H1 (cell line): ENCODE data around the gene GKAP1.

Experiments used
- CHD1 ChIP-seq: IDR thresholded peaks from 2 replicates; pipeline ENCODE4 v1.6.1; 2012; ENCODE audit warnings: low read depth, low read length, improper control_type of control experiment
- CTCF ChIP-seq, 3 experiments: IDR thresholded peaks; 1 replicate in 2 of 3; 2 replicates in 1 of 3; pipeline versions ENCODE4 v1.5.1 to v1.6.1; 2011; ENCODE audit warnings: low read length in 3 of 3, mild to moderate bottlenecking in 3 of 3, inconsistent platforms in 2 of 3, low read depth in 1 of 3, moderate library complexity in 1 of 3; ENCODE audit not compliant: insufficient read depth in 1 of 3; ENCODE audit errors: control extremely low read depth in 1 of 3
- EP300 ChIP-seq, 2 experiments: IDR thresholded peaks; 1 replicate in 1 of 2; 2 replicates in 1 of 2; pipeline ENCODE4 v1.6.1; 2011 to 2012; ENCODE audit warnings: low read depth in 2 of 2, low read length in 2 of 2, mild to moderate bottlenecking in 2 of 2, borderline replicate concordance in 1 of 2, inconsistent platforms in 1 of 2, moderate library complexity in 1 of 2
- JUN ChIP-seq: IDR thresholded peaks from 2 replicates; pipeline ENCODE4 v1.6.1; 2011; ENCODE audit warnings: low read depth, mild to moderate bottlenecking, improper control_type of control experiment, low read length
- JUND ChIP-seq: IDR thresholded peaks from 2 replicates; pipeline ENCODE4 v1.6.1; 2011; ENCODE audit warnings: mild to moderate bottlenecking, improper control_type of control experiment, low read length
- NRF1 ChIP-seq: IDR thresholded peaks from 2 replicates; pipeline ENCODE4 v1.6.1; 2011; ENCODE audit warnings: mild to moderate bottlenecking, low read depth, low read length, improper control_type of control experiment
- POLR2A ChIP-seq, 2 experiments: IDR thresholded peaks; 1 replicate in 1 of 2; 2 replicates in 1 of 2; pipeline ENCODE4 v1.6.1; 2011; ENCODE audit warnings: low read depth in 2 of 2, low read length in 2 of 2, mild to moderate bottlenecking in 2 of 2; ENCODE audit errors: control extremely low read depth in 1 of 2
- POLR2AphosphoS5 ChIP-seq: IDR thresholded peaks from 2 replicates; pipeline ENCODE4 v1.6.1; 2011; ENCODE audit warnings: low read depth, low read length
- RAD21 ChIP-seq, 2 experiments: IDR thresholded peaks in 1 of 2; conservative IDR thresholded peaks in 1 of 2; 2 replicates each; pipeline ENCODE4 v1.6.1; 2011; ENCODE audit warnings: low read depth in 2 of 2, low read length in 2 of 2, improper control_type of control experiment in 1 of 2, inconsistent platforms in 1 of 2, mild to moderate bottlenecking in 1 of 2, moderate library complexity in 1 of 2
- SIX5 ChIP-seq: IDR thresholded peaks from 2 replicates; pipeline ENCODE4 v1.6.1; 2011; ENCODE audit warnings: mild to moderate bottlenecking, low read depth, low read length
- SP2 ChIP-seq: IDR thresholded peaks from 2 replicates; pipeline ENCODE4 v1.6.1; 2012; ENCODE audit warnings: mild to moderate bottlenecking, low read length, inconsistent platforms
- TAF1 ChIP-seq: IDR thresholded peaks from 2 replicates; pipeline ENCODE4 v1.6.1; 2011; ENCODE audit warnings: mild to moderate bottlenecking, low read depth, low read length
- YY1 ChIP-seq: IDR thresholded peaks from 2 replicates; pipeline ENCODE4 v1.6.1; 2011; ENCODE audit warnings: low read depth, mild to moderate bottlenecking, low read length
- ZNF274 ChIP-seq: IDR thresholded peaks from 2 replicates; pipeline ENCODE4 v1.7.0; 2012; ENCODE audit warnings: low read length, borderline replicate concordance; ENCODE audit errors: extremely low read depth

- TF ChIP-seq CTCF (IDR thresholded peaks at IDR 0.05; ENCODE audit: control extremely low read depth in 1 of 3, insufficient read depth in 1 of 3, low read depth in 1 of 3, low read length in 3 of 3) (no peak), POLR2A (IDR thresholded peaks at IDR 0.05; ENCODE audit: control extremely low read depth in 1 of 2, low read depth in 2 of 2, low read length in 2 of 2) (no peak), EP300 (IDR thresholded peaks at IDR 0.05; ENCODE audit: borderline replicate concordance in 1 of 2, low read depth in 2 of 2, low read length in 2 of 2) (no peak), TAF1 (no peak), NRF1 (no peak), JUN (no peak), POLR2AphosphoS5 (no peak), SP2 (no peak), CHD1 (no peak), SIX5 (no peak), ZNF274 (no peak), YY1 (no peak), RAD21 (IDR thresholded peaks at IDR 0.05 in 1 of 2, conservative IDR thresholded peaks at IDR 0.05 in 1 of 2; ENCODE audit: low read depth in 2 of 2, low read length in 2 of 2) (no peak), JUND (no peak)
Observed at GRCh38 chr9:83701286-83701685, 116.3 kb downstream of the GKAP1 start.
